Heart right ventricle (tissue), 16 donors: ENCODE data around the gene GLYR1. TPM values are rescaled to one million over a fixed set of nuclear protein-coding genes. Genes with fewer than 3 reads are reported as not detected.
A peak's percentile ranks its signal among the peaks of the same experiment; 100 is the strongest.

ENCODE experiments used
- ATAC-seq, 8 donors: fragments of 200-7000 bp; cut with Tn5 transposase; one replicate each; pipeline ENCODE4 v1.9.1; 2020; ENCODE audit warnings: mild to moderate bottlenecking in 8 of 8, moderate library complexity in 8 of 8, moderate number of reproducible peaks in 1 of 8
- DNase-seq, 2 donors: peaks; one replicate each; pipeline ENCODE4 v3.0.0-alpha.2; 2020
- H3K27ac ChIP-seq, 10 donors: fragments of 200-600 bp; sonication (generic) in 2 of 10; one replicate each; pipeline versions ENCODE4 v1.5.0 to v1.8.0; 2020 to 2022; ENCODE audit warnings: mild to moderate bottlenecking in 3 of 10
- H3K27me3 ChIP-seq, 7 donors: fragments of 200-600 bp; one replicate each; pipeline ENCODE4 v1.8.0; 2021 to 2022; ENCODE audit warnings: mild to moderate bottlenecking in 2 of 7
- H3K36me3 ChIP-seq, 9 donors: fragments of 200-600 bp; sonication (generic) in 1 of 9; one replicate each; pipeline versions ENCODE4 v1.5.0 to v1.8.0; 2020 to 2022; ENCODE audit warnings: mild to moderate bottlenecking in 2 of 9
- H3K4me1 ChIP-seq, 9 donors: fragments of 200-600 bp; sonication (generic) in 1 of 9; one replicate each; pipeline versions ENCODE4 v1.5.0 to v1.8.0; 2020 to 2022; ENCODE audit warnings: mild to moderate bottlenecking in 4 of 9
- H3K4me3 ChIP-seq, 10 donors: fragments of 200-600 bp; sonication (generic) in 2 of 10; one replicate each; pipeline versions ENCODE4 v1.5.0 to v1.8.0; 2020 to 2022; ENCODE audit warnings: mild to moderate bottlenecking in 7 of 10, moderate library complexity in 2 of 10
- H3K9me3 ChIP-seq, 11 donors: fragments of 200-600 bp in 10 of 11; sonication (generic) in 2 of 11; one replicate each; pipeline versions ENCODE4 v1.5.0 to v1.8.0; 2013 to 2022; ENCODE audit warnings: mild to moderate bottlenecking in 2 of 11, control low read depth in 1 of 11, moderate library complexity in 1 of 11
- CTCF ChIP-seq, 9 donors: fragments of 200-600 bp; sonication (generic) in 2 of 9; IDR thresholded peaks; one replicate each; pipeline versions ENCODE4 v1.5.0 to v1.8.0; 2021 to 2022; ENCODE audit warnings: antibody characterized with exemption in 9 of 9, mild to moderate bottlenecking in 5 of 9, moderate library complexity in 1 of 9
- WGBS, 2 donors: extraction: QIAGEN DNeasy Blood & Tissue Kit; methylation state at CpG; one replicate each; pipeline ENCODE4 v1.1.7; 2013; ENCODE audit warnings: inconsistent platforms in 1 of 2; 5-methylcytosine and 5-hydroxymethylcytosine counted together
- intact Hi-C, 10 donors: fragments of 100-400 bp; cut with DNase I; formaldehyde crosslinking; loops; one replicate each; pipeline versions ENCODE4 v1.11.1 to v1.14.2; 2022
- polyA plus RNA-seq, 2 donors: library from polyadenylated mRNA; stranded (reverse); fragments of 200-250 nt; gene quantifications; one replicate each; pipeline ENCODE4 v1.2.3, GENCODE V29; 2013
- total RNA-seq, 10 donors: library from RNA; stranded (reverse); fragmentation: NEBNext Ultra II Directional in 3 of 10; extraction: Animal tissue kit (Norgen Biotek cat#: 25700) in 3 of 10; gene quantifications; one replicate each; pipeline versions ENCODE4 v1.2.1 to v1.2.4, GENCODE V29; 2021 to 2023
- donor health status: Arrhythmogenic right ventricular cardiomyopathy.
- donor health status: ischemic (EF 13 %, LVEDD 7.1; RV severe dilation, severe dysfunction).
- donor health status: healthy with polysubstance abuse.
- donor health status: DM: no; HTN: yes; CAD: no.
- donor health status: DM: no; HTN: no; CAD: no.
- donor health status: ischemic (EF 25% LVEDD 6.9; RV normal size, moderate dysfunction).
- donor health status: ischemic (EF 25% LVEDD 5.7; RV mildly dilated, moderate dysfunction).
- donor health status: healthy.
- donor health status: DM: yes; HTN: yes; CAD: no.
- donor health status: Ischemic cardiomyopathy.
- donor health status: ischemic (EF 35%, LVEDD 5.7; RV mildly dilated, moderate dysfunction).
- donor health status: nonischemic (EF 11% LVEDD 7.7; RV severe dilation, severe dysfunction).
- donor health status: DM: yes; HTN: yes; CAD: no.
- donor health status: PGD.
- donor health status: ischemic (EF 29% LVEDD 5.4; RV normal size, mild dysfunction).
- donor health status: nonischemic (EF 23%, LVEDD 6.1; RV moderate dilation, normal function).

The GLYR1 gene
- total and polyA plus RNA-seq, 12 donors = 36.5 to 105 (median 73.3) TPM

- H3K4me1 ChIP-seq = no peaks in the 10 kb centered on the region
- H3K27me3 ChIP-seq = no peaks in the 10 kb centered on the region
- WGBS, 2 donors = 83 to 84% methylated on average over 17 of the region's 17 CpGs
Observed at GRCh38 chr16:4777339-4778049, 69.6 kb downstream of the GLYR1 start.

GRCh38 chr16:4776141-4776705 lies 70.9 kb downstream of the GLYR1 start:
- H3K27me3 ChIP-seq = no peaks in the 10 kb centered on the region
- no peaks in the 10 kb centered on the region for H3K4me1 ChIP-seq
- no peak for DNase-seq
- WGBS, 2 donors = 93 to 96% methylated on average over 2 of the region's 2 CpGs
- intact Hi-C loops = no loop called here
- no peaks in the 10 kb centered on the region for H3K9me3 ChIP-seq
- no peaks in the 10 kb centered on the region for H3K36me3 ChIP-seq
- H3K27ac ChIP-seq = no peak overlapping the region
- TF ChIP-seq CTCF (IDR thresholded peaks at IDR 0.05) = no peak
- ATAC-seq = no peak
- no peak overlapping the region for H3K4me3 ChIP-seq

More at GRCh38 chr16:4777339-4778049, 69.6 kb downstream of the GLYR1 start:
- DNase-seq = no peak
- intact Hi-C loops = no loop called here
- Histone ChIP-seq H3K9me3 (no peaks in the 10 kb centered on the region), H3K36me3 (no peaks in the 10 kb centered on the region), H3K27ac (no peak overlapping the region), H3K4me3 (no peak overlapping the region)
- peak in 1 of 8 donors; percentile 10 for ATAC-seq
- TF ChIP-seq CTCF (IDR thresholded peaks at IDR 0.05) = no peak

DNA sequence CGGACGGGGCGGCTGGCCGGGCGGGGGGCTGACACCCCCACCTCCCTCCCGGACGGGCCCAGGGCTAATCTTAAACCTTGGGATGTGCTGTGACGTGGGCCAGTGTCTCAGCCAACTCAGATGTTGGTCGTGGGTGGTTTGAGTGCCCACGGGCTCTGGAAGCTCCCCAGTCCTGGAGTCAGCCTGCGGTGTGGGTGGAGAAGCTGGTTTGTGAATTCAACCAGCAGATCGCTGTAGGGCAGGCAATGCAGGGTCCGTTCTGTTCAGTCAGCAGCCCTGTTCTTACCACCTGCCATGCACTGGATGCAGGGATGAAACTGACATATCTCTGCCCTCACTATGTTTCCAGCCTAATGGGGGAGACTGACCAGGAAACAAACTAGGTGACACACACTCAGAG lies 72.1 kb downstream of the GLYR1 start:
- H3K4me1 ChIP-seq = no peaks in the 10 kb centered on the region
- intact Hi-C loops = no loop called here
- TF ChIP-seq CTCF (IDR thresholded peaks at IDR 0.05) = no peak
- 86 to 88% methylated on average over 13 of the region's 13 CpGs for WGBS, 2 donors
- no peaks in the 10 kb centered on the region for H3K9me3 ChIP-seq
- H3K4me3 ChIP-seq = no peak overlapping the region
- H3K36me3 ChIP-seq = no peaks in the 10 kb centered on the region
- no peak overlapping the region for H3K27ac ChIP-seq
- ATAC-seq = no peak
- no peaks in the 10 kb centered on the region for H3K27me3 ChIP-seq
- no peak for DNase-seq

GRCh38 chr16:4772351-4772750 lies 74.7 kb downstream of the GLYR1 start:
- no peak for TF ChIP-seq CTCF (IDR thresholded peaks at IDR 0.05)
- 74 to 83% methylated on average over 5 of the region's 5 CpGs for WGBS, 2 donors
- ATAC-seq = no peak
- no peak overlapping the region for H3K27ac ChIP-seq
- H3K4me3 ChIP-seq = no peak overlapping the region
- DNase-seq = no peak
- H3K4me1 ChIP-seq = peaks cover 7 to 15% (median 12%) of the 10 kb centered on the region in 9 donors
- H3K27me3 ChIP-seq = no peaks in the 10 kb centered on the region
- intact Hi-C loops = no loop called here
- no peaks in the 10 kb centered on the region for H3K36me3 ChIP-seq
- H3K9me3 ChIP-seq = no peaks in the 10 kb centered on the region
